ENCODE measurements around the gene MACROH2A1. TPM values are rescaled to one million over a fixed set of nuclear protein-coding genes. Genes with fewer than 3 reads are reported as not detected.

Gene MACROH2A1
- total RNA-seq, 4 donors from 2014 or later: 196 to 251 (median 209) TPM

GRCh38 chr5:135438636-135439221, 39.7 kb upstream of the MACROH2A1 start:
- Histone ChIP-seq H3K36me3 (no peaks in the 10 kb centered on the region), H3K27ac (no peak overlapping the region), H3K27me3 (peaks cover 24% of the 10 kb centered on the region), H3K4me1 (peaks cover 17% of the 10 kb centered on the region), H3K9me3 (no peaks in the 10 kb centered on the region), H3K4me3 (no peak overlapping the region)
- WGBS: 74% methylated on average over 9 of the region's 10 CpGs
- DNase-seq (ENCODE audit: low spot score in 2 of 2): peak in 1 of 2 donors; percentile 69
- no peak for TF ChIP-seq POLR2A (IDR thresholded peaks at IDR 0.05)
- no peak for TF ChIP-seq CTCF (IDR thresholded peaks at IDR 0.05)
- TF ChIP-seq POLR2AphosphoS5 (IDR thresholded peaks at IDR 0.05): no peak
- TF ChIP-seq EP300 (IDR thresholded peaks at IDR 0.05): no peak

- DNase-seq (ENCODE audit: low spot score in 2 of 2): no peak
- Histone ChIP-seq H3K36me3 (no peaks in the 10 kb centered on the region), H3K27me3 (peaks cover 24% of the 10 kb centered on the region), H3K4me3 (no peak overlapping the region), H3K4me1 (peaks cover 17% of the 10 kb centered on the region), H3K9me3 (no peaks in the 10 kb centered on the region), H3K27ac (no peak overlapping the region)
- WGBS: 37% methylated on average over 11 of the region's 13 CpGs
- TF ChIP-seq EP300 (IDR thresholded peaks at IDR 0.05) (no peak), CTCF (IDR thresholded peaks at IDR 0.05) (no peak), POLR2A (IDR thresholded peaks at IDR 0.05) (no peak), POLR2AphosphoS5 (IDR thresholded peaks at IDR 0.05) (no peak)
Observed at GRCh38 chr5:135437796-135438560, 38.9 kb upstream of the MACROH2A1 start.

- Histone ChIP-seq H3K27ac (no peak overlapping the region), H3K36me3 (no peaks in the 10 kb centered on the region), H3K4me3 (no peak overlapping the region), H3K27me3 (peaks cover 24% of the 10 kb centered on the region), H3K4me1 (peaks cover 17% of the 10 kb centered on the region), H3K9me3 (no peaks in the 10 kb centered on the region)
- no peak for DNase-seq (ENCODE audit: low spot score in 2 of 2)
- WGBS: 83% methylated on average over 7 of the region's 7 CpGs
- no peak for TF ChIP-seq EP300 (IDR thresholded peaks at IDR 0.05)
- no peak for TF ChIP-seq POLR2AphosphoS5 (IDR thresholded peaks at IDR 0.05)
- no peak for TF ChIP-seq POLR2A (IDR thresholded peaks at IDR 0.05)
- no peak for TF ChIP-seq CTCF (IDR thresholded peaks at IDR 0.05)
Observed at GRCh38 chr5:135437422-135437795, 38.4 kb upstream of the MACROH2A1 start.

- WGBS: 77% methylated on average over 7 of the region's 7 CpGs
- peaks cover 24% of the 10 kb centered on the region for H3K27me3 ChIP-seq
- no peaks in the 10 kb centered on the region for H3K36me3 ChIP-seq
Observed at GRCh38 chr5:135436951-135437418, 38.0 kb upstream of the MACROH2A1 start.

More at GRCh38 chr5:135436951-135437418, 38.0 kb upstream of the MACROH2A1 start:
- peaks cover 17% of the 10 kb centered on the region for H3K4me1 ChIP-seq
- no peak overlapping the region for H3K27ac ChIP-seq
- no peaks in the 10 kb centered on the region for H3K9me3 ChIP-seq
- no peak for DNase-seq (ENCODE audit: low spot score in 2 of 2)
- no peak for TF ChIP-seq POLR2A (IDR thresholded peaks at IDR 0.05)
- no peak for TF ChIP-seq CTCF (IDR thresholded peaks at IDR 0.05)
- no peak for TF ChIP-seq EP300 (IDR thresholded peaks at IDR 0.05)
- TF ChIP-seq POLR2AphosphoS5 (IDR thresholded peaks at IDR 0.05): no peak
- H3K4me3 ChIP-seq: no peak overlapping the region
